HCT116 (cell line): ENCODE results near the gene MLPH.

Source experiments
- CEBPB ChIP-seq: IDR thresholded peaks from 2 replicates; pipeline ENCODE4 v1.6.1; 2012; ENCODE audit warnings: low read depth
- TF ChIP-seq, protein P1 (sequence below), 3 experiments: fragments of 200-600 bp in 1 of 3; sonication (generic) in 1 of 3; IDR thresholded peaks in 2 of 3; conservative IDR thresholded peaks in 1 of 3; 2 replicates each; pipeline ENCODE4 v1.5.1; 2012 to 2017; ENCODE audit warnings: low read depth in 2 of 3, low read length in 2 of 3, antibody characterized with exemption in 1 of 3, borderline replicate concordance in 1 of 3, control low read depth in 1 of 3, mild to moderate bottlenecking in 1 of 3, mixed read lengths in 1 of 3, mixed run types in 1 of 3, moderate library complexity in 1 of 3; ENCODE audit not compliant: insufficient read depth in 1 of 3

DNA sequence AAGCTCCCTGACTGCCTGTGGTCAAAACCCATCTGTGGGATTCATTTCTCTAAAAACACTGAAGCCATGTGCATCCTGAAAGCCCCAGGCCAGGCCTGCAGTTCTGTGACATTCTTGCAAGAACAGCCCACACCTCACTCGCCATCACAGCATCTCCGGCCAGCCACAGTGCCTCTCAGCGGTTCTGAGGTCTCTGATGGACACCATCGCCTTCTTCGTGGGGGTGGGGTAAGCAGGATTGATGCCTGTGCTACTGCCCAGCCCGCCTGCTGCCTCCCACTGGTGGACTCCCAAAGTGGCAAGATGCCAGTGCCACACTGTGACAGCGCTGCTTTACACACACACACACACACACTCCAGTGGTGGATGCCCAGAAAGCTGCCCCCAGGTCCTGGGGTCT is 74.2 kb downstream of the MLPH start:
- TF ChIP-seq, protein P1, sequence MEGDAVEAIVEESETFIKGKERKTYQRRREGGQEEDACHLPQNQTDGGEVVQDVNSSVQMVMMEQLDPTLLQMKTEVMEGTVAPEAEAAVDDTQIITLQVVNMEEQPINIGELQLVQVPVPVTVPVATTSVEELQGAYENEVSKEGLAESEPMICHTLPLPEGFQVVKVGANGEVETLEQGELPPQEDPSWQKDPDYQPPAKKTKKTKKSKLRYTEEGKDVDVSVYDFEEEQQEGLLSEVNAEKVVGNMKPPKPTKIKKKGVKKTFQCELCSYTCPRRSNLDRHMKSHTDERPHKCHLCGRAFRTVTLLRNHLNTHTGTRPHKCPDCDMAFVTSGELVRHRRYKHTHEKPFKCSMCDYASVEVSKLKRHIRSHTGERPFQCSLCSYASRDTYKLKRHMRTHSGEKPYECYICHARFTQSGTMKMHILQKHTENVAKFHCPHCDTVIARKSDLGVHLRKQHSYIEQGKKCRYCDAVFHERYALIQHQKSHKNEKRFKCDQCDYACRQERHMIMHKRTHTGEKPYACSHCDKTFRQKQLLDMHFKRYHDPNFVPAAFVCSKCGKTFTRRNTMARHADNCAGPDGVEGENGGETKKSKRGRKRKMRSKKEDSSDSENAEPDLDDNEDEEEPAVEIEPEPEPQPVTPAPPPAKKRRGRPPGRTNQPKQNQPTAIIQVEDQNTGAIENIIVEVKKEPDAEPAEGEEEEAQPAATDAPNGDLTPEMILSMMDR (IDR thresholded peaks at IDR 0.05 in 2 of 3, conservative IDR thresholded peaks at IDR 0.05 in 1 of 3; ENCODE audit: borderline replicate concordance in 1 of 3, insufficient read depth in 1 of 3, low read depth in 2 of 3, low read length in 2 of 3), result no peak
- no peak for TF ChIP-seq CEBPB
